ENCODE data around the gene SRP72.

SRP72 gene

DNA sequence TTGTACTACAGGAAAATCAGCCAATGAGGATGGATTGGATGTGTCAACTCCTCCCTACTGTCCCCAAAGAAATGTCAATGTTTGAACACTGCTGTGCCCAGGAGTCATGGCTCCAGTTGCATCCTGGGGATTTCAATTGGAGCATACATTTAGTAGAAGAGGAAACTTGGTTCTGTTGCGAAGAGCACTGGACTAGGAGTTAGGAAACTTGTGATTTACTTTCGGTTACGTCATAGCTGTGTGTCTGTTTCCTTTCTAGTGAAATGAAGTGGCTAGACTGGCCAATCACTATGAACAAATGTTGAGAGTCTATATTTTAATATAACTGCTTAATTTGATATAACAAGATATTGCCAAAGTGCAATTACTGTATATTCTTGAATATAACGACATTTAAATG lies 73.4 kb downstream of the SRP72 start:
- no peak for DNase-seq (ENCODE audit: extremely low read depth in 1 of 2, low read depth in 1 of 2)

DNA sequence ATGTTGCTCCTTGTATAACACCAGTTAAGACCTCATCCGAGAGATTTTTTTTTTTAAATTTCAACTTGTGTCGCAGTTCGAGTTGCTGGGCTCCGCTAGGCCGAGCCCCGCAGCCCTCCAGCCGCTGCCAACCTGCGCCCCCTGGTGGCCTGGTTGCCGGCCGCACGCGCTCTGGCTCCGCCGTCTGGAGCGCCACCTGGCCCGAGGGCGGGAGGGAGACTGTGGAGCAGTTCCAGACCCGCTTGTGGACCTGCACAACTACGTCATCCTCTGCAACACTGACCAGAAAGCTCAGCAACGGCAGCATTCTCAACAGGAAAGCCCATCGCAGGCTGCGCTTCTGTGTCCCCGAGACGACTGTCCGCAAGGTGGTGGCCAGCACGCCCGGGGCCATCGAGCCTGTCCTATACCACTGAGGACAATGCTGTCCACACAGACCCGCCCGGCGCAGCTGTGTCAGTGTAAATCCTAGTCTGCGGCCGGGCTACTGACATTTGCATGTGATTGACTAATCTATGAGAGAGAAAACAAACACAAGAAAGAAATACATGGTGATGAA lies 77.2 kb downstream of the SRP72 start:
- DNase-seq (ENCODE audit: extremely low read depth in 1 of 2, low read depth in 1 of 2) = peak; percentile 59 to 83

DNA sequence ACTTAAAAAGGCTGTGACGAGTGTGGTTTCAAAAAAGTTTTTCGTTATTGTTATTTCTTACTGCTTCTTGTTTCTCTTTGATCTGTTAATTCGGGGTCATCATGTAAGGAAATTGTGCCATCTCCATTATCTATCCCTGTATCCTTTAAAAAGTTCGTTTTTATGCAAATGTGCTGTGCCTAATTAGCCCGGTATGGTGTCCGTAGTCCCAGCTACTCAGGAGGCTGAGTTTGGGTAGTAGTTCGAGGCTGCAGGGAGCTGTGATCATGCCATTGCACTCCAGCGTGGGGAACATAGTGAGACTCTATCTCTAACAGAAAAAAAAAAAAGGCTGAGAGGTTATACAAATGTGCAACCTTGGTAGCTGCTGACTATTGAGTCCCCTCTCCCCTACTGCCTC lies 83.2 kb downstream of the SRP72 start:
- no peak for DNase-seq (ENCODE audit: extremely low read depth in 1 of 2, low read depth in 1 of 2)

GRCh38 chr4:56551516-56551915 lies 84.1 kb downstream of the SRP72 start:
- no peak for DNase-seq (ENCODE audit: extremely low read depth in 1 of 2, low read depth in 1 of 2)

GRCh38 chr4:56552273-56552672 lies 84.9 kb downstream of the SRP72 start:
- no peak for DNase-seq (ENCODE audit: extremely low read depth in 1 of 2, low read depth in 1 of 2)
